NCI-H2081 treated with DMSO at 0.1 percent for 48 hours (cell line): ENCODE results near the gene MEP1A.
A peak's percentile ranks its signal among the peaks of the same experiment; 100 is the strongest.
"Not testable (repeated sequence)": the region's sequence is repeated elsewhere in the genome, so short reads cannot be mapped to it uniquely, and the experiment has no call there.

Source experiments
- DNase-seq: peaks from one replicate; lab custom pipeline; 2025; lab: John Stamatoyannopoulos, UW

MEP1A gene

GRCh38 chr6:46834991-46835390, 41.8 kb downstream of the MEP1A start:
- DNase-seq: not testable (repeated sequence)

DNA sequence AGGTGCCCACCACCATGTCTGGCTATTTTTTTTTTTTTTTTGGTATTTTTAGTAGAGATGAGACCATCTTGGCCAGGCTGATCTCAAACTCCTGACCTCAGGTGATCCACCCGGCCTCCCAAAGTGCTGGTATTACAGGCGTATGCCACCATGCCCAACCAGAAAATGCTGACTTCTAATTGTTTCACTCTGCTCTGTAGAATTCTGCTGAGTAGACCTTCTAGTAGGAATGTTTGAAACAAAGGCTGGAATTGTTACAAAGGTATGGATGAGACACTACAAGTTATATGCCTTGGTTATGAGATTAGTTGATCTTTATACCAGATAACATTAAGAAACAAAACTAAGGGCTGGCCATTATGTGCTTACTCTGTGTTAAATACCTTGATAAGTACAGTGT, 44.8 kb downstream of the MEP1A start:
- no peak for DNase-seq

DNA sequence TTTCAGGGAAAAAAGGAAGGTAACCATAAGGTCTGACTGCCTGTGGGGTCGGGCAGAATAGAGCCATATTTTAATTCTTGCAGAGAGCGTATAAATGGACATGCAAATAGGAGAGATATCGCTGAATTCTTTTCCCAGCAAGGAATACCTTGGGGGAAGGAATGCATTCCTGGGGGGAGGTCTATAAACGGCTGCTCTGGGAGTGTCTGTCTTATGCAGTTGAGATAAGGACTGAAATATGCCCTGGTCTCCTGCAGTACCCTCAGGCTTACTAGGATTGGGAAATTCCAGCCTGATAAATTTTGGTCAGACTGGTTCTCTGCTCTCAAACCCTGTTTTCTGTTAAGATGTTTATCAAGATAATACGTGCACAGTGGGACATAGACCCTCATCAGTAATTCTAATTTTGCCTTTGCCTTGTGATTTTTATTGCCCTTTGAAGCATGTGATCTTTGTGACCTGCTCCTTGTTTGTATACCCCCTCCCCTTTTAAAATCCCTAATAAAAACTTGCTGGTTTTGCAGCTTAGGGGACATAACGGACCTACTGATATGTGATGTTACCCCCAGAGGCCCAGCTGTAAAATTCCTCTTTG, 49.2 kb downstream of the MEP1A start:
- DNase-seq: not testable (repeated sequence)

DNA sequence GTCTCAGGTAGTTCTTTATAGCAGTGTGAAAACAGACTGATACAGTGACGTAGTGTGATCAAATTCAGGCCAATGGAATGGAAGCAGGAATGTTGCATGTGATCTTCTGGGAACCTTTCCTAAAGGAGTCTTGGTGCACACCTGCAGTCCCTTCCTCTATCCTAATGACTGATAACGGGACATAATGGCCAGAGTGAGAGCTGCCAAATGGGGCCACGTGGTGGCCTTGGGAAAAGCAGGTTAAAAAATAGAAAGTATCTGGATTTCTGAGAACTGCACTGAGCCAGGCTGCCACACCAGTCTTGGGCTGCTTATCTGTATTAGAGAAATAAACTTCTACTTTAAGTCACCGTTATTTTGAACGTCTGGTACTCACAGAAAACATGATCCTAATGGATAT, 51.9 kb downstream of the MEP1A start:
- no peak for DNase-seq

GRCh38 chr6:46848684-46849360, 55.6 kb downstream of the MEP1A start:
- DNase-seq: peak; percentile 36

GRCh38 chr6:46849361-46849690, 56.1 kb downstream of the MEP1A start:
- no peak for DNase-seq

- no peak for DNase-seq
Measured at GRCh38 chr6:46850792-46851191, 57.6 kb downstream of the MEP1A start.

DNA sequence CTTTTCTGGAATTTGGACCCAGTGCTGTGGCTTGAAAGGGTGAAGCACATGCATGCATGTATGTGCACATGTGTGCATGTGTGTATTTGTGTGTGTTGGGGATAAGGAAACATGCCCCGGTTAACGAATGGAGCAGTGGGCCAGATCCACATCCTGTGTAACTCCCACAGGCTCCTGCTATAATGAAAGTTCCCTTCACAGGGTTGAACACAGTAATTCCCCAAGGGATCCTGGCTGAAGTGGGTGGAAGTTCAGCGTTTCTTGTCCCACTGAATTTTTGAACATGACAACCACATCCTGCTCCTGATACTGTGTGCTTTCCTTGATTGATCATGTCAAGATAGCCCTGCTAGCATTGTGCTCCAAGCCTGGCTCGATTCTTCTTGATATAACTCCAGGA, 58.4 kb downstream of the MEP1A start:
- DNase-seq: not testable (repeated sequence)

DNA sequence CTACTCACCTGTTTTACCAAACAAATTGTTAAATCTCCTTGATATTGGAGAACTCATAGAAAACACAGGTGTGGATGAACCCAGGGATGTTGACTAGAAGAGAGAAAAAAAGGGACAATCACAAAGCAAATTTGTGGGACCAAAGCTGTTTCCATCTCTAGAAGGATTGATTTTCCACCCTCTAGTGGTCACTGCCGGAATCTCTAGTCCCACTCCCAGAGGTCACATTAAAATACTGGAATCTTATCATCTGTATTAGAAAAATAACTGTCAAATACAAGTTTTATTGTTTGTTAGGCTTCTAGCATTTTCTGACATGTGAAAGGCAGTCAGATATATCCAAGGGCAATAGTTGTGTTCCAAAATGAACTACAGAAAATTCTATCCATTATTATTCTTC, 62.8 kb downstream of the MEP1A start:
- not testable (repeated sequence) for DNase-seq

GRCh38 chr6:46862381-46862780, 69.2 kb downstream of the MEP1A start:
- no peak for DNase-seq

DNA sequence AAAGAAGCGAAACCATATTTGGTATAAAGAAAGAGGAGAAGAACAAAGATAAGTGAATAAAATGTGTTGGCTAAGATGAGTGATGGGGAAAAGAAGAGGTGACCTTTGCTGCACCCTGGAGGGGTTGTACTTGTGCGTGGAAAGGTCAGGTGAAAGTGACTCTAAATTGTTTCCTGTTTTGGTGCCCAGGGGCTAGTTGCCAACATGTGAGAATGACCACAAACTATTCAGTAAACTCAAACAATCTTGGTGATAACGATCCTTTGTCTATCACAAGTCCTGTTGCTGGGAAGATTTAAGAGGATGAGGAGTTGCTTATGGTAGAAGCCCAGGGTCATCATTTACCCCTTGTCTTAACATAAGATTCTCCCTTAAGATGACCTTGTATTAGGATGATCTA, 70.6 kb downstream of the MEP1A start:
- no peak for DNase-seq

DNA sequence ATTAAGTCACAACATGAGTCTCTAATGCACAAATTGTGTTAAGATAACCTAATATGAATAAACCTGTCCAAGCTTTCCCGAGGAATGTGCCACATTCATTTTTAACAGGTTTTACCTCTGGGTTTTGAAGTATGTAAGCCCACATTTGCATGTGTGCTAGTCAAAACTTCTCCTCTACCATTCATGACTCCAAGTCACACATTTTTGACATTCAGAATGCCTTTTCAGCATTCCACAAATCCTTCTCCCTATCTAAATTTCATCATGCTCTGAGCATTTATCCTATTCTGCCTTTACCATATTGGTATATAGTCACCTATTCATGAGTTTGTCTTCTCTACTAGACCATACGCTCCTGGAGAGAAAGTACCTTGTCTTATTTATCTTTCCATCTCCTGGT, 72.0 kb downstream of the MEP1A start:
- DNase-seq: no peak

DNA sequence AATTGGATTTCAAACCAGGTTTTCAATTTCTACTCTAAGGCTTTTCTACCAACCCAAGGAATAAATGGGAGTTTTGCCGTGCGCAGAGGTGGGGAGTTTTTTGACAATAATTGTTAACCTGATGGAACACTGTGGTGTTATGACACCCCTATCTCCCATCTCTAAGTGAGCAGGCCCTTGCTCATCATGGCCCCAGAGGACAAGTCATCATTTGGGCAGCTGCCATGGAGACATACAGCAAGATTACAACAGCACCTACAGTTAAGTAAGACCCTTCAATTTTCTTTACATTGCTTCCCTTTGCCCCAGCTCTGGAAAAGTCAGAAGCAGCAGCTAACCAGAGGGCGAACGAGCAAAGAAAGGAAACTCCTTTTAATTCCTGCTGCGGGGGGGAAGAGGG, 74.2 kb downstream of the MEP1A start:
- DNase-seq: no peak

GRCh38 chr6:46876126-46876525, 82.9 kb downstream of the MEP1A start:
- peak; percentile 81 for DNase-seq

GRCh38 chr6:46879003-46879402, 85.8 kb downstream of the MEP1A start:
- DNase-seq: no peak

DNA sequence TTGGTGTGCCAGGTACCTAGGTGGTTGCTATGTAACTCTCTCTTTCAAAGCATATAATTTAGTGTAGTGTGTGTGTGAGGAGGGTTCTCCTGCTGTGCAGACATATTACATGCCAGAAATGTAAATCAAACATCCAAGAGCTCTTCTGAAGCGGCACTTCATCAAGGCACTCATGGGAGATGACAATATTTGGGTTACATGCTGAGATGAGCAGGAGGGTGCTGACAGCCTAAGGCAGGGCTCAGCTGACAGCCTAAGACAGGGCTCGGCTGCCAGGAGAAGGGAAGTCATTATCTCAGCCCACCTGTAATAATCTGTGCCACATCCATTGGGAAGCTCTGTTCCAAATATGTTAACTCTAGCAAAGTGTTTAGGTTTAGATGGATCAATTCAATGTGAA, 89.5 kb downstream of the MEP1A start:
- DNase-seq: peak; percentile 96

- no peak for DNase-seq
Measured at GRCh38 chr6:46888031-46888430, 94.8 kb downstream of the MEP1A start.

DNA sequence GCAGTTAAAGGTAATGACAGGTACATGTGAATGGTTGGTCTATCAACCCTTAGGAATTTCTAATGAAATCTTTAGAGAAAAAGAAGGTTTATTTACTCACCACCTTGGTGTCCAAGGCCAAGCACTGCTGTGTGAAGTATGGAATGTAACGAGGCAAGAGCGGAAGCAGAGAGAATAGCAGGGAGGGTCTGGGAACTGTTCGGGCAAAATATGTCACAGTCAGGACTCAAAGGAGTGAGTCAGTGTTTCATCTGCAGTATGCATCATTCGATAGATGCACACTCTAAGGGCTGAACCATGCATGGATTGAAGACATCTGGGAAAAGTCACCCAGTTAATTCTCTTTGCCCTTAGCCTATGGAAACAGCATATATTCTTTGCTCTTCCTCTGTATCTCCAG, 95.4 kb downstream of the MEP1A start:
- DNase-seq: no peak
